Prostate gland (tissue), 2 donors: Measurements from ENCODE around the gene TBX5. TPM values are rescaled to one million over a fixed set of nuclear protein-coding genes. Genes with fewer than 3 reads are reported as not detected.

Source experiments
- DNase-seq: peaks from one replicate; pipeline ENCODE4 v3.0.0-alpha.2; 2019; ENCODE audit warnings: low spot score
- H3K27ac ChIP-seq, 2 donors: fragments of 200-600 bp; sonication (generic); 2 replicates each; pipeline ENCODE4 v1.5.1; 2017 to 2019
- H3K27me3 ChIP-seq: fragments of 200-600 bp; sonication (generic); replicated peaks from 2 replicates; pipeline ENCODE4 v1.5.1; 2019; ENCODE audit not compliant: insufficient read depth
- H3K36me3 ChIP-seq, 2 donors: fragments of 200-600 bp; sonication (generic); 1 replicate in 1 of 2; 2 replicates in 1 of 2; pipeline versions ENCODE4 v1.5.1 to v1.8.1; 2017 to 2019
- H3K4me1 ChIP-seq: fragments of 200-600 bp; sonication (generic); replicated peaks from 2 replicates; pipeline ENCODE4 v1.5.1; 2019
- H3K4me3 ChIP-seq, 2 donors: fragments of 200-600 bp; sonication (generic); 2 replicates each; pipeline ENCODE4 v1.5.1; 2017 to 2019
- H3K9me3 ChIP-seq: fragments of 200-600 bp; sonication (generic); 2 replicates; pipeline ENCODE4 v1.5.1; 2017
- CTCF ChIP-seq, 4 experiments: fragments of 200-600 bp in 2 of 4; fragments of 450-650 bp in 2 of 4; sonication (generic) in 2 of 4; IDR thresholded peaks; 1 replicate in 3 of 4; 2 replicates in 1 of 4; pipeline ENCODE4 v1.5.1; 2016 to 2019; ENCODE audit warnings: antibody characterized with exemption in 4 of 4, mild to moderate bottlenecking in 2 of 4, moderate library complexity in 2 of 4
- POLR2A ChIP-seq: fragments of 450-650 bp; IDR thresholded peaks from one replicate; pipeline ENCODE4 v1.6.1; 2016; ENCODE audit warnings: antibody characterized with exemption, mild to moderate bottlenecking
- POLR2AphosphoS5 ChIP-seq: sonication (generic); formaldehyde crosslinking; IDR thresholded peaks from one replicate; pipeline ENCODE4 v1.6.1; 2017; ENCODE audit warnings: antibody characterized with exemption
- WGBS: methylation state at CpG from one replicate; pipeline ENCODE4 v1.1.5; 2018; 5-methylcytosine and 5-hydroxymethylcytosine counted together
- intact Hi-C: fragments of 100-400 bp; cut with DNase I; formaldehyde crosslinking; loops from one replicate; pipeline ENCODE4 v1.14.2; 2022
- total RNA-seq, 2 donors: library from RNA; depleted of rRNA; stranded (reverse); fragments of >200 nt; gene quantifications; one replicate each; pipeline ENCODE4 v1.1.0, GENCODE V29; 2016

The TBX5 gene
- total RNA-seq, 2 donors from 2014 or later, result 0.34 to 4.9 TPM

GRCh38 chr12:114400361-114400811 is 5.6 kb downstream of the TBX5 start:
- intact Hi-C loops, result loop anchor here (5.0 kb wide), 1 partner anchor 1357 kb away; no protein-coding TSS in a partner anchor
- Histone ChIP-seq H3K4me1 (no peaks in the 10 kb centered on the region), H3K9me3 (no peaks in the 10 kb centered on the region), H3K4me3 (no peak overlapping the region), H3K36me3 (no peaks in the 10 kb centered on the region), H3K27me3 (peaks cover 56% of the 10 kb centered on the region), H3K27ac (peak overlapping the region; percentile 26 to 70)
- WGBS, result 20% methylated on average over 31 of the region's 31 CpGs
- DNase-seq, result no peak
- TF ChIP-seq POLR2AphosphoS5 (no peak), POLR2A (no peak), CTCF (IDR thresholded peaks at IDR 0.05) (no peak)

GRCh38 chr12:114399664-114400211 is 6.2 kb downstream of the TBX5 start:
- intact Hi-C loops, result loop anchor here (5.0 kb wide), 1 partner anchor 1358 kb away; no protein-coding TSS in a partner anchor
- Histone ChIP-seq H3K4me3 (no peak overlapping the region), H3K9me3 (no peaks in the 10 kb centered on the region), H3K4me1 (no peaks in the 10 kb centered on the region), H3K27ac (peak overlapping the region; percentile 26 to 70), H3K36me3 (no peaks in the 10 kb centered on the region), H3K27me3 (peaks cover 58% of the 10 kb centered on the region)
- WGBS, result 24% methylated on average over 30 of the region's 30 CpGs
- TF ChIP-seq POLR2AphosphoS5 (no peak), POLR2A (no peak), CTCF (IDR thresholded peaks at IDR 0.05) (no peak)
- DNase-seq, result no peak

- Histone ChIP-seq H3K4me3 (no peak overlapping the region), H3K27me3 (peaks cover 47% of the 10 kb centered on the region), H3K9me3 (no peaks in the 10 kb centered on the region), H3K4me1 (no peaks in the 10 kb centered on the region), H3K36me3 (no peaks in the 10 kb centered on the region), H3K27ac (no peak overlapping the region)
- no peak for DNase-seq
- 24% methylated on average over 23 of the region's 23 CpGs for WGBS
- TF ChIP-seq POLR2A, result no peak
- no peak for TF ChIP-seq CTCF (IDR thresholded peaks at IDR 0.05)
- TF ChIP-seq POLR2AphosphoS5, result no peak
- intact Hi-C loops, result no loop called here
Observed at GRCh38 chr12:114397978-114398881, 7.7 kb downstream of the TBX5 start.

- no peak for DNase-seq
- Histone ChIP-seq H3K9me3 (no peaks in the 10 kb centered on the region), H3K36me3 (no peaks in the 10 kb centered on the region), H3K27me3 (peaks cover 44% of the 10 kb centered on the region), H3K4me3 (no peak overlapping the region), H3K4me1 (no peaks in the 10 kb centered on the region), H3K27ac (no peak overlapping the region)
- intact Hi-C loops, result no loop called here
- TF ChIP-seq POLR2A (no peak), POLR2AphosphoS5 (no peak), CTCF (IDR thresholded peaks at IDR 0.05) (no peak)
- 28% methylated on average over 19 of the region's 19 CpGs for WGBS
Observed at GRCh38 chr12:114396869-114397719, 8.8 kb downstream of the TBX5 start.
